HG03159 (cell line): Measurements from ENCODE around the gene FYB1.

ENCODE experiments used
- ATAC-seq: cut with Tn5 transposase; IDR thresholded peaks from one replicate; pipeline ENCODE4 v1.9.1; 2021; ENCODE audit warnings: mild to moderate bottlenecking, moderate library complexity; ENCODE audit not compliant: unreplicated experiment

Gene FYB1

DNA sequence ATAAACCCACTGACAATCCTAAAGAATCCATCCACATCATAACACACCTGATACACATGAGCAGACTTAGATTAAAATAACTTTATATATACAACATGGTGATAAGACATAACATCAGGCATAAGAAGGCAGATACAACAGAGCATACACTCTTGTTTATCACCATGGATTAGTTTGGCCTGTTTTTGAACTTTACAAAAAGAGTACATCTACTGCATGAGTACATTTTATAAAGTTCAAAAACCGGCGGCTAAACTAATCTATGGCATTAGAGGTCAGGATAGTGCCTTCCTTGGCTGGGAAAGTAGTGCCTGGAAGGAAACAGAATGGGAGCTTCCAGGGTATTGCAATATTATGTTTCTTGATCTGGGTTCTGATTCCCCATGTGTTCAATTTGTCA lies 160.3 kb downstream of the FYB1 start:
- ATAC-seq = no peak

DNA sequence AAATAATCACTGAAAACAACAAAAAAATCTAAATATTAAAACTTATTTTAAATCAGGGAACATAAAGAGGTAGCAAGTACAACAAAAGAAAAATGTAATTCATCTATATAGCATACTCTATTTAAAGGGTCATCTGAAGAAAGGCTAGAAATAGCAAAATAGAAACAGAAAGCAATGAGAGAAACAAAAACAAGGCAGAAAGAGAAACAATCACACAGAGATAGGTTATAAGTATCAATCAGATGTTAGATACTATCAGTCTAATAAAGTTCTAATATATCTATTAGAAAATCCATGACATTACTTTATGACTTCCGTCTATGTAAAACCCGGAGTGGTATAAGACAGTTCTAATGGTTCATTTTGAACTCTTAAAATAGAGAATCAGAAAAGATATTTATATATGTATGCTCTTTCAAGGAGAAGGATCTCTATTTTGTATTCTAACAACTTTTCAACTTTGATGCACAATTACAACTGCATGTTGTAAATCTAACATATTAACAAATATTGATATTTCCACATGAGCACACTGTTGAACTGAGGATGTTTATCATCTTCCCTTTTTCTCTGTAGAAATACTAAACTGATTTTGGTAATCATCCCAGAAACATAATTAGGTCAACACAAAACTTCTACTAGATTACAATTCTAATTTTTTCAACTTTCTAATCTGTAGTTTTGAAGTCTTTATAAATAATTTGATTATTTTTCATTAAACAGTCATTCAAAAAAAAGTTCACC lies 161.0 kb downstream of the FYB1 start:
- ATAC-seq = peak; percentile 76

DNA sequence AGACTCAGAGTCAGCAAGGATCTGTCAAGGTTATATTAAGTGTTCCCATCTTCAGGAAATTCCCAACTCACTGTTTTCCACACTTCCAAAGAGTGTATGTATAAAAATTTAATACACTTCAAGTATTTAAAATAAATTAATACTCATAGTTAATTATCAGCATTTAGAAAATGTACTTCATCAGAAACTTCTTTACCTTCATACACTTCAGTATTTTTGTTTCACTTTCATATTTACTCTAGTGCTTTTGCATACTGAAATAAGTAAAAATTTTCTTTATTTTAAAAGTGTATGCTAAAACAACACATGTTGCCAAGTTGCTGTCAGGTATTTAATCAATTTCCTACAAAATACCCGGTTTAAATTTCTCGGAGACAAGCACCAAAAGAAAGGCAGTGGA lies 161.6 kb downstream of the FYB1 start:
- ATAC-seq = peak; percentile 51

DNA sequence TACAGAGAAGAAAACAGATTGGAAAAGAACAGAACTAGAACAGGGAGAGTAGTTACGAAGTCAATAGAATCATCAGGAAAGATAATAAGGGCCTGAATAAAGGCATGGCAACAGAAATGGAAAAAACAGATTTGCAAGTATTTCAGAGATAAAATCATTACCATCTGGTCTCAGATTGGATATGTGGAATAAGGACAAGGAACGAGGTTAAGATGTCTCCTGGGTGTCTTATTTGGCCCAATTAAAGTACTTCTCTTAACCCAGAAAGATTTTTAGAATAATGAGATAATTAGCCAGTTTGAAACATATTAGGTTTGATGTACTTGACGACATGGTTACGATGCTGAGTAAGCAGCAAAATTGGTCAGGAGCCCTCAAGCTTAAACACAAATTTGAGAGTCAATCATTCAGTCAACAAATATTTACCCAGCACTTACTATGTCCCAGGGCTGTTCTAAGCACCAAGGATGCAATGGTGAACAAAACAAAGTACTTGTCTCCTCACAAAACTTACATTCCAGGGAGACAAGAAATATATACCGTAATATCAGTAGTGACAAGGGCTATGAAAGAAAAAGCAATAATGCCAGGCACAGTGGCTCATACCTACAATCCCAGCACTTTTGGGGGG lies 163.5 kb downstream of the FYB1 start:
- no peak for ATAC-seq
